GM21723 (cell line): ENCODE results near the gene RNF31.
A peak's percentile ranks its signal among the peaks of the same experiment; 100 is the strongest.

Experiments
- ATAC-seq: cut with Tn5 transposase; IDR thresholded peaks from one replicate; pipeline ENCODE4 v1.9.1; 2021; ENCODE audit warnings: mild to moderate bottlenecking, moderate library complexity; ENCODE audit not compliant: unreplicated experiment

Gene RNF31

DNA sequence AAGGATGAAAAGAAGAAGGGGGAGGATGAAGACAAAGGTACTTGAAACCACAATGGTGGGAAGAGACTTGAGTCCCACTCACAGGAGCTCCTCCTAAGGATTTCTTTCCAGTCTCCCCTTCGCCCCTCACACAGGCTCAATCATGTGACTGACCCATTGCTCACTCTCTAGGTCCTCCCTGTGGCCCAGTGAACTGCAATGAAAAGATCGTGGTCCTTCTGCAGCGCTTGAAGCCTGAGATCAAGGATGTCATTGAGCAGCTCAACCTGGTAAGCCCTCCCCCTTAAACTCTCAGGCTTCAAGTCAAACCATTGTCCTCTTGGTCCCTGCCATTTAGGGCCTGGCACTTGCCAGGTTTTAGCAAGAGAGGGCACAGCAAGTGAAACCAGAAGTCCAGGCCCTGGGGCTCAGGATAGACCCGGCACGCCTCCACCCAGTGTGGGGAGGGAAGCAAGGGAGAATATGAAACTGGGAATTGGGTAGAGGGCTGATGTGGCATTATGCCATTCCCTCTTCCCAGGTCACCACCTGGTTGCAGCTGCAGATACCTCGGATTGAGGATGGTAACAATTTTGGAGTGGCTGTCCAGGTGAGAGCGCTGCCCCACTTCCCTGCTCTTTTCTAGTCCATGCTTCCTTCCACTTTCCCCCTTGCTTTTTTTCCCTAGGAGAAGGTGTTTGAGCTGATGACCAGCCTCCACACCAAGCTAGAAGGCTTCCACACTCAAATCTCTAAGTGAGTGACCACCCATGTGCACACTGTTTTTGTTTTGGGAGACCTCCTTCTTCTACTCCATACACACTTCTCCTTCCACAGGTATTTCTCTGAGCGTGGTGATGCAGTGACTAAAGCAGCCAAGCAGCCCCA, 9.5 kb upstream of the RNF31 start:
- no peak for ATAC-seq

DNA sequence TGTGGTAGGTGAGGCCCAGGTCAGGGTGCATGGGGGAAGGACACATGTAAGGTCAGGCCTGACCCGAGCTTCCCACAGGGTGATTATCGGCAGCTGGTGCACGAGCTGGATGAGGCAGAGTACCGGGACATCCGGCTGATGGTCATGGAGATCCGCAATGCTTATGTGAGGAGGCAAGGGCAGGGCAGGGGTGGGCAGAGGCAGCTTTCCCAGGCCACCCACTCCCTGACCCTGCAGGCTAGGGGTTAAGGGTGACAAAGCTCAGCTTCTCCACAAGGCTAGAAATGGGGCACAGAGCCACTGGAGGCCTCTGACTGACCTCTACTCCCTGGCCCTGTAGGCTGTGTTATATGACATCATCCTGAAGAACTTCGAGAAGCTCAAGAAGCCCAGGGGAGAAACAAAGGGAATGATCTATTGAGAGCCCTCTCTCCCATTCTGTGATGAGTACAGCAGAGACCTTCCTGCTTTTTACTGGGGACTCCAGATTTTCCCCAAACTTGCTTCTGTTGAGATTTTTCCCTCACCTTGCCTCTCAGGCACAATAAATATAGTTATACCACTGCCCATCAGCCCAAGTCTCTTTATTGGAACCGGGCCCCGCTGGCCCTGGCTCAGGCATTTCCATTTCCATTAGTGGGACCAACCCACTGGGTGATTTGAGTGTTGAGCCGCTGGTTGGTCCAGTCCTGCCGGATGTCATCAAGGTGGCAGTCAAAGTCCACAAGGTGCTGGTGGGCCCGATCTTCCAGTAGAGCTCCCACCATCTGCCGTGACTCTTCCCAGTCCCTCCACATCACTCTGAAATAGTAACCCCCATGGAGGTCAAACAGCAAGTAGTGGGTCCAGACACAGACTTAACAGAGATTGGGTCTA, 8.7 kb upstream of the RNF31 start:
- no peak for ATAC-seq

DNA sequence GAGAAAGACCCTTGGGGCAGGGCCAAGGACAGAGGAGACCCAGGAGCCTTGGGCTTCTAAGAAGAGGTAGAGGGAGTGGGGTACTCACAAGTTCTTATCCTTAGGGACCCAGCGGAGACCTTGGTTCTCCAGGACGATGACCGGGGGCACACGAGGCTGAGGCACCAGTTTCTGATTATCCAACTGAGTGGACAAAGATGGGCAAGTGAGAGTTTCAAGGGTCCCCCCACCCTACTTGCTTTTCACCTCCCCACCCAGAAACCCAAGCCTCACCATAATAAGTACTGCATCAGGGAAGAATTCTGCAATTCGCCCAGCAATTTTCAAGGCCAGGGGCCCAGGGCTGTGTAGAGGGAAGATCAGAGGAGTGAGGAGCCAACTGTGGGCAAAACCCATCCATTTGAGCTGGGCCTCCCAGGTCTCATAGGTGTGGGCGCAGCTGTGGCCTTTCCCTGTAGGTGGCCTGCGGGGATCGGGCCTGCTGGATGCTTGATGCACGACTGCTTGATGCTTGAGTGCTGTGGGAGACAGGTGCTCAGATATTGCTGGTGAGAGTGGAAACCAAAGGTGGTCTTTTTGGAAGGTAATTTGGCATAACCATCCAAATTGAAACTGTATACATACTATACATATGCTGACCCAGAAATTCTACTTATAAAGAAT, 7.9 kb upstream of the RNF31 start:
- no peak for ATAC-seq

DNA sequence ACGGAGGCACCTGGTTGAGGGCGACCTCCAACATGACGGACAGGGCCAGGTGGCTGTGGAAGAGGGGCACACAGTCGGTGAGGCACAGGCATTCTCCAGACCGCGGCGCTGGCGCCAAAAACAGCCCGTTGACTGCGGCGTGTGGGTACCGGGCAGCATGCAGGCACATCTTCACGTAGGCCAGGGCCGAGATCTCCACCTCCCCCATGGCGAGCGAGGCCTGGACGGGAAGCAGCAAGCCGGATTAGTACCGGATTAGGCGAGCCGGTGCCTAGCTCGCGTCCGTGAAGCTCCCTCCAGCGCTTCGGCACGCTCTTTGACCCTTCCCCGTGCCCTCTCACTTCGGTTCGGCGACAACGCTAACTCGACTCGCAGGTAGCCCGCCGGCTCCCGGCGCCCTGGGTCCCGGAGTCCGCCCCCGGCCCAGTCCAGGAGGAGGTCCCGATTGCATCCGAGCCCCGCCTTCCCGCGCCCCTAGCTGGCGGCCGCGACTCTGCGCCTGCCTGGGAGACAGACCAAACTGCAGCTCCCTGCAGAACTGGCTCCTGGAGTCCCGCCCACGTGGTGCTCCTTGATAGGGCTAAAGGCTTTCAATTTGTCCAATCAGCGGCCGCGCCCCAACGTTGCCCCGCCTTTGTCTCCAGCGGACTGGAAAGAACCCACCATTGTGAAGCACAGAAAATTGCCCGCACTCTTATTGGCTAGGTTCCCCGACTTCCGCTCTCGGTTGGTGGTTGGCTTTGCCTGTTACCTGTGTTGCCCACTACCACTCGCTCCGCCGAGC, 6.0 kb upstream of the RNF31 start, which contains the start of gene EMC9:
EMC9 (minus strand) TSS at position 495 of the 784 bp plus-strand sequence; CDS start at position 208, 287 bp downstream.
- ATAC-seq: peak; percentile 85

DNA sequence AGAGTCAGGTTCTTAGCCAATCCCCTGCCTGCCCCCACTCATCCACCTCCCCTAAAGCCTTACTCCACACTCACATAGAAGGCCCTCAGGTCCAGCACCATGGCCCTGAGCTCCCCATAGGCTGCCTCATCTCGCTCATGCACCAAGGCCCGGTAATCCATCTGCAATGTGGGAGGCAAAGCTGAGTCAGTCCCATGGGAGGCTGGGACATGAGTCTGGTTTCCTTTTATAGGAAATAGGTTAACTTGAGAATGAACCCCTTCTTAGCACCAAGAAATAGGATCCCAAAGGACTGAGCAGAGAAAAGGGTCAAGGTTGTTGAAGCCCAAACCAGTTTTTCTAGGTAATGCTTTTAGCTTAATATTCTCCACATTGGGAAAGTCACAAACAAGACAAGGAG, 3.8 kb upstream of the RNF31 start:
- no peak for ATAC-seq

DNA sequence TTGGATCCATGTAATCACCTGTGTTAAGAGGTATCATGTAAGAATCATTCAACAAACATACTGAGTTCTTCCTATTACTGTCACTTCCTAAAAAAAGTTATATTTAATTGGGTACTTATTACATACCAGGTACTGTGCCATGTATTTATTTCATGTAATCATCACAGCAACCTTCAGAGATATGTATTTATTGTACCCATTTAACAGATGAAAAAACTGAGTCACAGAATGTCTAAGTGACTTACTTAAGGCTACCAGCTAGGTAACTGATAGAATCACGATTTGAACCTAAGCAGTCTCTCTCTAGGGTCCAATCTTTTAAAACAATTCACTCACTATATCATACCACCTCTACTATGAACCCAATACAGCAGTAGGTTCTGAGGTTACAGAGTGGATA, 2.8 kb upstream of the RNF31 start:
- ATAC-seq: no peak

DNA sequence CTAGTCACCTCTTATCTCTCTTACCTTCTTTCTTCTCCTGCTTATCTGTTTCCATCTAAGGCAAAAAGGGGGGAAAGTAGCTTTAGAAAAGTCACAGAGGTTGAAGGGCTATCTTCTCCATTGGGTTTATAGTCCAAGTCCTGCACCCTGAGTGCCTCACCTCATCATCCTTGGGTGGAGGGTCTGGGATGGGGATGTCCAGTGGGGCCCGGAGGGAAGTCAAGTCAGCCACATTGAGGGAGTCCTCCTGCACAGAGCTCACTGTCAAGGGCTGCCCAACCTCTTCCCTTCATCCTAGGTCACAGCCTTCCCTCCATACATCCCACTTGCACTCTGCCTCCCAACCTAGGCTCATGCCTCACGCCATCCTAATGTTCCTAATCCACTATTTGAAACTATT, 2.1 kb upstream of the RNF31 start:
- ATAC-seq: no peak

DNA sequence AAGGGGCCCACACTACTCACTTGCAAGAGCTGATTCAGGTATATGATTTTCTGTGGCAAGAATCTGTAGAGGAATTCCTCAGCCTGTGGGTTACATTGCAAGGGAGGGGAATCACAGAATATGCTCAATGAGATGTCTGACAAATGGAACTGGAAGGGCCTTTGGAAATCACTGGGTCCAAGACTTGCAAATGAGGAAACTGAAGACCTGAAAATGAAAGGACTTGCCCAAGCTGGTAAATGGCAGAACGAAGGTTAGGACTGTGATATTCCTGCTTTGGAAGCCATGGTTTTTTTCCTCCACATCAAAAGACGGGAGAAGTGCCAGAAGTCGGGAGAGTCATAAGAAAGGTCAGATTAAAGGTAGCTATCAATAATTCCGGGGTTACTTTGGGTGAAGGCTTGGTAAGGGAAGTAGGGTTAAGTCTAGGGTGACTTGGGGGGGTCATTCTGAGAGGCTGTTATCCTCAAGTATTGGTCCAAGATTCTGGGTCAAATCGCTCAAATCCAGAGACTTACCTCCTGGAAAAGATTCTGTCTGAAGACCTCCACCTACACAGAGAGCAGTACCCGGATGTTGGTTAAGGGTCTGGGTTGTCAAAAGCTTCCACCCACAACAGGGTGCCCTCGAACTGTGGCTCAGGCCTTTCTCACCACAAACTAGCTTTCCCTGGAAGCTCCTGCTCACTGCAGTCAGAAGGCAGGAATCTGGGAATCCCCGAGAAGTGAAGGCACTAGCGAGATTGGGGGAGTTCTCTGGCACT, 1.4 kb upstream of the RNF31 start:
- no peak for ATAC-seq

DNA sequence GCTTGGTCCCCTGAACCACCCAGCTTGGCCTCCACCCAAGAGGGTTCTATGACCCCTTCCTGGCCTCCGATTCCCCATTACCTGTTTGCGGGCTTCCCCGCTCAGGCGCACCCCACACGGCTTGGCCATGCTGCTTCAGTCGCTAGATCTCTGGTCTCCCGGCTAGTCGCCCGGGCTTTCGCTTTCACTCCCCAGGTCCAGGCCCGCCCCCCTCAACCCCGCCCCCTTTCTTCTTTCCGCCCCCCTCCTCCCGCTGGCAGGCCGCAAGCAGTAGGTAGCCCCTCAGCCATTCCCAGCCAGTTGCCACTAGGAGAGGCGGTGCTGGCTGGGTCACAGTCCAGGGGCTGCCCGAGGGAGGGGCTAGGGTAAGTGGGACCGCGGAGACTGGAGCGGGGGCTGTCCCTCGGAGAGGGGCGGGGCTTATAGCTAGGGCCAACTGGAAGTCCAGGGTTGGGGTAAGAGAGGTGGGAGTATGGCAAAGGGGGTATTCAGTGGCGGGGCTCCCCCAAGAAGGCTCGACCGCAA, 783 bp upstream of the RNF31 start, which contains the start of gene PSME2:
PSME2 (minus strand) TSS at position 158 of the 525 bp plus-strand sequence; CDS start at position 129, 29 bp downstream.
- peak; percentile 64 for ATAC-seq

DNA sequence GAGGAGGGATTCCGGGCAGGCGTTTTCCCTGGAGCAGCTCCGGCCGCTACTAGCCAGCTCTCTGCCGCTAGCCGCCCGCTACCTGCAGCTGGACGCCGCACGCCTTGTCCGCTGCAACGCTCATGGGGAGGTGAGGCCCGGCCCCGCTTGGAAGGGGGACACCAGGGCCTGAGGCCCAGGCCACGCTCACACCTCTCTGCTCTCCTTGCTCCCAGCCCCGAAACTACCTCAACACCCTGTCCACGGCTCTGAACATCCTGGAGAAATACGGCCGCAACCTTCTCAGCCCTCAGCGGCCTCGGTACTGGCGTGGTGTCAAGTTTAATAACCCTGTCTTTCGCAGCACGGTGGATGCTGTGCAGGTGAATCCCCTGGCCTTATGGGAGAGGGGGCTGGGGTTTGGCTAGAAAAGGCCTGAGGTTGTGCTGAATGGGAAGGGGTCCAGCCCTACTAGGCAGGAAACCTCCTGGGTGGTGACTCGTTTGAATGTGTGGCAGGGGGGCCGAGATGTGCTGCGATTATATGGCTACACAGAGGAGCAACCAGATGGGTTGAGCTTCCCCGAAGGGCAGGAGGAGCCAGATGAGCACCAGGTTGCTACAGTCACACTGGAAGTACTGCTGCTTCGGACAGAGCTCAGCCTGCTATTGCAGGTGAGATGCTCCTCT, 597 bp downstream of the RNF31 start:
- ATAC-seq: no peak

DNA sequence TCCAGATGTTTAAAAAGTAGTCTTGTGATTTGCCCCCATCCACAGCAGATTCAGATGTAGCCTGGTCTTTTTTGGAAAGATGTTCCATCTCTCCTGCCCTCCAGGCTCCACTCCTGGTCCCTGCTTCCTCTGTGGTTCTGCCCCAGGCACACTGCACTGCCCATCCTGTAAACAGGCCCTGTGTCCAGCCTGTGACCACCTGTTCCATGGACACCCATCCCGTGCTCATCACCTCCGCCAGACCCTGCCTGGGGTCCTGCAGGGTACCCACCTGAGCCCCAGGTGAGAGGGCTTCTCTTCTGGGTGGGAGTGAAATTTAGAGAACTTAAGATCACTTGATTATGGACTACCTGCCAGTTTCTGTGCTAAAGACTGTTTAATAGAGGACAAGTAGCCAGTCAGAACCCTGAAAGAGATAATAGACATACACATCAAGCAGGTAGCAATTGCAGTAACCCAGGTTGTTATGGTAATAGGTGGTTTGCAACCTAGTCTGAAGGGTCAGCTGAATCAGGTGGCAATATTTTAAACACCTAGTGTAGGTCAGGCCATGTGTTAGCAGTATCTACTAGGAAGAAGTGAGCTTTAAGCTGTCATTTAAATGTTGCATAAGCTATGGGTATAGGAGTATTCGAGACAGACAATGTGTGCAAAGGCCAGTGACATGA, 2.1 kb downstream of the RNF31 start:
- ATAC-seq: no peak

DNA sequence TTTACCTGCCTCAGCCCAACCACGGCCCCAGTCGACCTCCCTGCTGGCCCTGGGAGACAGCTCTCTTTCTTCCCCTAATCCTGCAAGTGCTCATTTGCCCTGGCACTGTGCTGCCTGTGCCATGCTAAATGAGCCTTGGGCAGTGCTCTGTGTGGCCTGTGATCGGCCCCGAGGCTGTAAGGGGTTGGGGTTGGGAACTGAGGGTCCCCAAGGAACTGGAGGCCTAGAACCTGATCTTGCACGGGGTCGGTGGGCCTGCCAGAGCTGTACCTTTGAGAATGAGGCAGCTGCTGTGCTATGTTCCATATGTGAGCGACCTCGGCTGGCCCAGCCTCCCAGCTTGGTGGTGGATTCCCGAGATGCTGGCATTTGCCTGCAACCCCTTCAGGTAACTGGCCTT, 2.8 kb downstream of the RNF31 start:
- ATAC-seq: no peak

DNA sequence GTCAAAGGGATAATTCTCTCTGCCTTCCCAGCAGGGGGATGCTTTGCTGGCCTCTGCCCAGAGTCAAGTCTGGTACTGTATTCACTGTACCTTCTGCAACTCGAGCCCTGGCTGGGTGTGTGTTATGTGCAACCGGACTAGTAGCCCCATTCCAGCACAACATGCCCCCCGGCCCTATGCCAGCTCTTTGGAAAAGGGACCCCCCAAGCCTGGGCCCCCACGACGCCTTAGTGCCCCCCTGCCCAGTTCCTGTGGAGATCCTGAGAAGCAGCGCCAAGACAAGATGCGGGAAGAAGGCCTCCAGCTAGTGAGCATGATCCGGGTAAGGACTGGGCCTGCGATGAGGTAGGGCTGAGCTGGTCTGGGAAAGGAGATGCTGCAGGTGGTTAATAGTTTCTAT, 3.3 kb downstream of the RNF31 start:
- no peak for ATAC-seq

DNA sequence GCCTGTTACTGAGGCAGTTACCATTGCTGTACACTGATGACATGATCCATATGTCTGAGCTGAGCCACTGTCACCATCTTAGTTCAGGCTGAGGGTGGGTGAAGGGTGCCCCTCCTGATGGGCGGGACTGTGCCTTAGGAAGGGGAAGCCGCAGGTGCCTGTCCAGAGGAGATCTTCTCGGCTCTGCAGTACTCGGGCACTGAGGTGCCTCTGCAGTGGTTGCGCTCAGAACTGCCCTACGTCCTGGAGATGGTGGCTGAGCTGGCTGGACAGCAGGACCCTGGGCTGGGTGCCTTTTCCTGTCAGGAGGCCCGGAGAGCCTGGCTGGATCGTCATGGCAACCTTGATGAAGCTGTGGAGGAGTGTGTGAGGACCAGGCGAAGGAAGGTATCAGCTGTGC, 3.7 kb downstream of the RNF31 start:
- ATAC-seq: no peak

DNA sequence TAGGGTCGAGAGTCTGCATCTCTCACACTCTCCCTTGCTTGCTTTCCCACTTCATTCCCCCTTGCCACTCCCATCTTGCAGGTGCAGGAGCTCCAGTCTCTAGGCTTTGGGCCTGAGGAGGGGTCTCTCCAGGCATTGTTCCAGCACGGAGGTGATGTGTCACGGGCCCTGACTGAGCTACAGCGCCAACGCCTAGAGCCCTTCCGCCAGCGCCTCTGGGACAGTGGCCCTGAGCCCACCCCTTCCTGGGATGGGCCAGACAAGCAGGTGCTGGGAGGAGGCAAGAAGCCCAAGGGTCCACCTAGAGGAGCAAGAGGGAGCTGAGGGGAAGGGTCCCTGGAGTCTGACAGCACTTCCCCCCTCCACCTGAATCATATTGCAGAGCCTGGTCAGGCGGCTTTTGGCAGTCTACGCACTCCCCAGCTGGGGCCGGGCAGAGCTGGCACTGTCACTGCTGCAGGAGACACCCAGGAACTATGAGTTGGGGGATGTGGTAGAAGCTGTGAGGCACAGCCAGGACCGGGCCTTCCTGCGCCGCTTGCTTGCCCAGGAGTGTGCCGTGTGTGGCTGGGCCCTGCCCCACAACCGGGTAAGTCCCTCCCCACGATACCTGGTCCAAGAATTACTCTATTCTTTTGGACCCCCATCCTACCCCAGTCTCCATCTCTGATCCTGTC, 4.2 kb downstream of the RNF31 start:
- no peak for ATAC-seq

DNA sequence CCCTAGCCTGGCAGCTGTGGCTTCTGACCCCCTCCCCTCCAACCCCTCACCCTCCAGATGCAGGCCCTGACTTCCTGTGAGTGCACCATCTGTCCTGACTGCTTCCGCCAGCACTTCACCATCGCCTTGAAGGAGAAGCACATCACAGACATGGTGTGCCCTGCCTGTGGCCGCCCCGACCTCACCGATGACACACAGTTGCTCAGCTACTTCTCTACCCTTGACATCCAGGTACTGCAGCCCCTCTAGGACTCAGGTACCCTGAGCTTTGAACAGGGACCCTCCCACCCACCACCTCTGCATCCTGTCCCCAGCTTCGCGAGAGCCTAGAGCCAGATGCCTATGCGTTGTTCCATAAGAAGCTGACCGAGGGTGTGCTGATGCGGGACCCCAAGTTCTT, 7.8 kb downstream of the RNF31 start:
- no peak for ATAC-seq

DNA sequence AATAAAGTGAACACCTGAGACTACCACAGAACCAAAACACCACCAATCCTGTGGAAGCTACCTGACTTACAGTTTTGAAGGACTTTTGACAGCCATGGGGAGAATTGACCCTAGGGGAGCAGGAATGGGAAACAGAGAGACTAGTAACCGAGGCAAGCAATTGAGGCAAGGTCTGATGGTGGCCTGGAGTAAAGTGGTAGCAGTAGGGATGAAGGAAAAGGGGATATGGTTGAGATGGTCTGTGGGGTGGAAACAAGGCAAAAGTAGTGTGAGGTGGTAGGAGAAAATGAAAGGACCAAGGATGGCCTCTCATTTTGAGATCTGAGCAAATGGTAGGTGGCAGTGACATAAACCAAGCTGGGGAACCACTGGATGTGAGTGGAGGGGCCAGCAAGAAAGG, 9.5 kb downstream of the RNF31 start:
- ATAC-seq: no peak

DNA sequence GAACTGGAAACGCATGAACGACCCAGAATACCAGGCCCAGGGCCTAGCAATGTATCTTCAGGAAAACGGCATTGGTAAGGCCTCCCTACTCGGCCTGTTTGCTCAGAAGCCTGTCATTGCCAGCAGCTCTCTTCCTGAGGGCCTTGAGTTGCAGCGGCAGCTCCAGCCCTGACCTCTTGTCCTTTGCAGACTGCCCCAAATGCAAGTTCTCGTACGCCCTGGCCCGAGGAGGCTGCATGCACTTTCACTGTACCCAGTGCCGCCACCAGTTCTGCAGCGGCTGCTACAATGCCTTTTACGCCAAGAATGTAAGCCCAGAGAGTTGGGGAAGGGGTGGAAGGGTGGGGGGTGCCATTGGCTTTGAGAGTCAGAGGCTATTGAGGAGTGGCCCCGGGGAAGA, 10.0 kb downstream of the RNF31 start:
- ATAC-seq: no peak
